ENCODE results near the gene ATXN7L1. TPM values are rescaled to one million over a fixed set of nuclear protein-coding genes. Genes with fewer than 3 reads are reported as not detected.

ATXN7L1 gene
- total and polyA plus RNA-seq, 2 of the 8 experiments (the other 6 are each of a cell fraction or from before 2014, with no cell fraction given): 14.3 to 34.0 TPM

- H3K79me1 ChIP-seq (ENCODE audit: low read depth, low read length): no peaks in the 10 kb centered on the region; the same call in 1 of the 2 replicates
- no peak overlapping the region for H4K5ac ChIP-seq (ENCODE audit: insufficient read length, low read depth, low read length)
- H3K4ac ChIP-seq (replicated peaks; ENCODE audit: insufficient read length, low read depth, low read length): no peak overlapping the region
- FAIRE-seq: no peak
- no peak overlapping the region for H2BK20ac ChIP-seq (ENCODE audit: low read length)
- H3K36me3 ChIP-seq (ENCODE audit: control insufficient read depth in 2 of 4, insufficient read depth in 4 of 4, low read length in 3 of 4): no peaks in the 10 kb centered on the region
- H4K20me1 ChIP-seq (replicated peaks in 1 of 2; ENCODE audit: control insufficient read depth in 1 of 2, insufficient read depth in 2 of 2, low read length in 2 of 2): no peaks in the 10 kb centered on the region
- H3K4me2 ChIP-seq (ENCODE audit: insufficient read depth in 1 of 2, low read depth in 2 of 2, low read length in 2 of 2): peak overlapping the region; percentile 43 to 50
- no peaks in the 10 kb centered on the region for H3K27me3 ChIP-seq (replicated peaks in 1 of 4; ENCODE audit: control insufficient read depth in 3 of 4, extremely low read depth in 1 of 4, insufficient read depth in 3 of 4, low read length in 3 of 4)
- peak overlapping the region; percentile 13 for H4K91ac ChIP-seq (replicated peaks; ENCODE audit: insufficient read length, low read length)
- H3K4me1 ChIP-seq (replicated peaks in 1 of 4; ENCODE audit: control insufficient read depth in 3 of 4, insufficient read depth in 4 of 4, low read length in 3 of 4): peaks cover 21 to 34% (median 32%) of the 10 kb centered on the region in 4 experiments
- no peak overlapping the region for H4K8ac ChIP-seq (ENCODE audit: extremely low read depth, insufficient read depth, low read length)
- peaks cover 2% of the 10 kb centered on the region; the same call in 1 of the 2 replicates for H3K23me2 ChIP-seq (ENCODE audit: low read depth, low read length)
- H3K23ac ChIP-seq (ENCODE audit: insufficient read length): no peak overlapping the region
- no peak overlapping the region for H2AFZ ChIP-seq (ENCODE audit: low read length)
- ChIA-PET CTCF (ENCODE audit: partially characterized antibody) (interaction anchor here (0.7 to 2.6 kb wide), 10 partner anchors 10 to 256 kb away, joined by 3 to 11 read pairs (median 3); no protein-coding TSS in a partner anchor), POLR2A (ENCODE audit: partially characterized antibody) (interaction anchor here (0.8 to 2.8 kb wide), 8 partner anchors 8 to 132 kb away, joined by 3 to 11 read pairs (median 4); no protein-coding TSS in a partner anchor)
- WGBS, 2 experiments (ENCODE audit: extremely low coverage in 1 of 2, insufficient coverage in 1 of 2, insufficient read length in 1 of 2, insufficient replicate concordance in 2 of 2, low coverage in 1 of 2, low lambda C conversion rate in 2 of 2, missing lambda C conversion rate in 1 of 2): 70% methylated on average over 6 of the region's 6 CpGs; no CpG with 5 or more reads in 1 of the 2 experiments
- H2AK5ac ChIP-seq (ENCODE audit: low read depth, low read length): peak overlapping the region; percentile 76; the same call in 1 of the 2 replicates
- TF ChIP-seq SIX5 (IDR thresholded peaks at IDR 0.05; ENCODE audit: low read depth, low read length) (no peak), EZH2 (IDR thresholded peaks at IDR 0.05; ENCODE audit: low read depth, low read length, severe bottlenecking) (peak; percentile 3), RNF2 (IDR thresholded peaks at IDR 0.05; ENCODE audit: borderline replicate concordance, low read depth, low read length, missing control alignments, poor library complexity, severe bottlenecking) (no peak)
- H3K14ac ChIP-seq (ENCODE audit: insufficient read length): no peak overlapping the region
- peak overlapping the region; percentile 49 for H2BK120ac ChIP-seq (replicated peaks; ENCODE audit: low read depth, low read length)
- peak overlapping the region; percentile 73; the same call in 1 of the 2 replicates for H2BK5ac ChIP-seq (ENCODE audit: low read depth, low read length)
- H3K18ac ChIP-seq (ENCODE audit: extremely low read depth, low read length): peak overlapping the region; percentile 55
- peak overlapping the region; percentile 95; the same call in 1 of the 2 replicates for H2BK12ac ChIP-seq (ENCODE audit: low read depth, low read length)
- H3K9ac ChIP-seq (replicated peaks in 1 of 4; ENCODE audit: extremely low read depth in 1 of 4, low read depth in 3 of 4, low read length in 3 of 4): peak overlapping the region in 1 of 4 experiments; percentile 20; a peak in 1 of 7 replicates
- no peaks in the 10 kb centered on the region for H3K9me3 ChIP-seq (ENCODE audit: insufficient read depth in 2 of 2, low read depth in 1 of 2, low read length in 1 of 2)
- DNase-seq (ENCODE audit: low read depth in 1 of 2, low spot score in 2 of 2): no peak
- no peaks in the 10 kb centered on the region for H3K79me2 ChIP-seq (ENCODE audit: control insufficient read depth in 1 of 2, insufficient read depth in 2 of 2, low read length in 2 of 2)
- peak overlapping the region; percentile 29 for H3K27ac ChIP-seq (ENCODE audit: low read depth, low read length)
- H2BK15ac ChIP-seq (ENCODE audit: low read length): no peak overlapping the region
- peak overlapping the region in 1 of 4 experiments; percentile 15; a peak in 1 of 8 replicates for H3K4me3 ChIP-seq (ENCODE audit: extremely low read depth in 1 of 4, insufficient read depth in 2 of 4, low read depth in 3 of 4, low read length in 4 of 4)
- H3K56ac ChIP-seq (replicated peaks; ENCODE audit: insufficient read length, low read depth, low read length): no peak overlapping the region
Observed at GRCh38 chr7:105775580-105775979, 100.8 kb downstream of the ATXN7L1 start.

All from H1 (cell line).